ENCODE measurements around the gene ZSCAN12.
"Not testable (repeated sequence)": the region's sequence is repeated elsewhere in the genome, so short reads cannot be mapped to it uniquely, and the experiment has no call there.

Gene ZSCAN12

GRCh38 chr6:28399350-28400121, at the start of gene ZSCAN12:
Gene ZSCAN12, minus strand, starts transcription at chr6:28399747. Its CDS starts 1,342 bp downstream, at chr6:28398405.
- DNase-seq = peak; percentile 83 to 95

DNA sequence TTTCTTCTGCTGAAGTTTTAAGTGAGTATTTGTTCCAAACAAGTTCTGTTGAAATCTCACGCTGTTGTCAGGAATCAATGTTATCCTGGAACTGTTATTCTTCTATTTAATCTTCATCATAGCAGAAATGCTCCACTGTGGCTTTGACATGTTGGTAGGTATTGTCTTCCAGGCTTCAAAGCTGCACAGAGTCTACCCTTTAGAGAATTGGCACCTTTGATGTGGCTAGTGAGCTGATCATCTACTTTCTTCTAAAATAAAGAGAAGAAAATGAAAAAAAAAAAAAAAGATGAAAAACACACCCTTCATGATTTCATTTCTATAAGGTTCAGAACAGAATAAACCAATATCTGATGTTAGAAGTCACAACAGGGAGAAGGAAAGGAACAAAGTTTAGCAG, 49.5 kb upstream of the ZSCAN12 start:
- no peak for DNase-seq

- not testable (repeated sequence) for DNase-seq
Measured at GRCh38 chr6:28447512-28447906, 48.0 kb upstream of the ZSCAN12 start.

- DNase-seq = peak in 1 of 2 experiments; percentile 55
Measured at GRCh38 chr6:28446818-28447511, 47.4 kb upstream of the ZSCAN12 start.

GRCh38 chr6:28444759-28445158, 45.2 kb upstream of the ZSCAN12 start:
- DNase-seq = peak in 1 of 2 experiments; percentile 17

- DNase-seq = peak; percentile 84 to 90
Measured at GRCh38 chr6:28443112-28443773, 43.7 kb upstream of the ZSCAN12 start, which contains the start of gene ZSCAN23. Gene ZSCAN23, minus strand, starts transcription at chr6:28443491. Its CDS starts 7,225 bp downstream, at chr6:28436266.

DNA sequence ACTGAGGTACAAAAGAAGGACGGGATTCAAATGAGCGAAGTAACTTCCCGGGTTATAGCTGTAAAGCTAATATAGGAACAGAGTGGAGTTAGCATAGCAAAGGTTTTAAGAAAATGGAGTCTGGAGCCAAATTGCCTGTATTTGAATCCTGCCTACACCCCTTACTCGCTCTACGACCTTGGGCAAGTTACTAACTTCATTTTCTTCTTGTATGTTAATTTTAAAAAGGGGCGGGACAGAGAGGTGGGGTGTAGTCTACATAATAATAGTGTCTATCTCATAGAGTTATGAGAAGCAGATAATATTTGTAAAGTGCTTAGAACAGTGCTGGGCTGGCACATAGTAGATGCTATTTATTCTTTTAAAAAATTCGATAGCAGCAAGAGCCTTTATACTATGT, 43.0 kb upstream of the ZSCAN12 start:
- no peak for DNase-seq

GRCh38 chr6:28436404-28436803, 36.9 kb upstream of the ZSCAN12 start:
- DNase-seq = no peak

DNA sequence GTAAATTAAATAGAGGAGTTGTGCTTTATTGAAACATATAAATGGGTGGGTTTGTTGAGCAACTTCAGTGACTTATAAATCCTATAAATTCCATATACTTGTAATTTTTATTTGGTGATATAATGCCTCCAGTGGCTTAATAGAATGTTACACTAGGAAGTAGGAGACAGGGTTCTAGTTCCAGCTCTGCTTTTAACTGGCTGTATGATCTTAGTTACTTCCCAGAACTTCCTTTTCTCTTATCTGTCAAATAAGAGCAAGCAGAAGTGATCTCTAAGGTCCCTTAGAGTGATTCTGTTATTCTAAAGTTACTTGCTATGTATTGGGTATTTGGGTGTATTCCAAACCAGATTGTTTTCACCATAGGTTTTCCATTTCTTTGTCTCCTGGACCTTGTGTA, 33.6 kb upstream of the ZSCAN12 start:
- DNase-seq = no peak

DNA sequence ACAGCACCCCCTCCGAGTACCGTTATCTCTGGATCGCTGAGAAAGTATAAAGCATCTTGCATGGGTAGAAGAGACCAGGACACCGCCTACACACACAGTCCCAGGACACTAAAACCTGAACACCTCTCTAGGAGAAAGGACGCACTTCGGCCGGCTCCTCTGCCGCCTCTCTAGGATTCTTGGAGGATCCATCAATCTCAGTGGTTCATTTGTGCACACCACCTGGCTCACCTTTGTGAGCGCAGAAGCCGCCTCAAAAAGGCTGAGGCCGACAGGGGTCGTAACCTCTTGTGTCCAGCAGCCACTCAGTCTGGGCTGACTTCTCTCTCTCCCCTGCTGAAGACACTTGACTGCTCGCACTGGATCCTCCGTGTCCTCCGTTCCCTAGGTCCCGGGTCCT, 30.2 kb upstream of the ZSCAN12 start:
- DNase-seq = no peak

DNA sequence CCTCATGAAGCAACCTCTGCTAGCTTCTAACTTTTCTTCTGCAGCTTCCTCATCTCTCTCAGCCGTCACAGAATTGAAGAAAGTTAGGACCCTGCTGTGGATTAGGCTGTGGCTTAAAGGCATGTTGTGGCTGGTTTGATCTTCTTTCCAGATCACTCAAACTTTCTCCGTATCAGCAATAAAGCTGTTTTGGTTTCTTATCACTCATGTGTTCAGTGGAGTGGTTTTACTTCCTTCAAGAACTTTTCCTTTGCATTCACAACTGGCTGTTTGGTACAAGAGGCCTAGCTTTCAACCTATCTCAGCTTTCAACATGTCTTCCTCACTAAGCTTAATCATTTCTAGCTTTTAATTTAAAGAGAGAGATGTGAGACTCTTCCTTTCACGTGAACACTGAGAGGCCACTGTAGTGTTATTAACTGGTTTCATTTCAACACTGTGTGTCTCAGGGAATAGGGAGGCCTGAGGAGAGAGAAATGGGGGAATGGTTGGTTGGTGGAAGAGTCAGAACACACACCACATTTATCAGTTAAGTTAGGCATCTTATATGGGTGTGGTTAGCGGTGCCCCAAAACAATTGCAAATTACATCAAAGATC, 26.5 kb upstream of the ZSCAN12 start:
- no peak for DNase-seq

DNA sequence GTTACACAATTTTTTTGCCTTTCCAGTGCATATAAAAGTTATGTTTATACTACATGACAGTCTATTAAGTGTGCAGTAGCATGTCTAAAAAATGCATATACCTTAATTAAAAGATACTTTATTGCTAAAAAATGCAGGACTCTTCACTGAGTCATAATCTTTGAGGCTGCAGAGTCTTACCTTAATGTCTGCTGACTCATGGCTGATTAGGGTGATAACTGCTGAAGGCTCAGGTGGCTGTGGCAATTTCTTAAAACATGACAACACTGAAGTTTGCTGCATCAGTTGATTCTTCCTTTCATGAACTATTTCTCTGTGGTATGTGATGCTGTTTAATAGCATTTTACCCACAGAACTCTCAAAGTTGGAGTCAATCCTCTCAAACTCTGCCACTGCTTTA, 24.6 kb upstream of the ZSCAN12 start:
- DNase-seq = no peak

DNA sequence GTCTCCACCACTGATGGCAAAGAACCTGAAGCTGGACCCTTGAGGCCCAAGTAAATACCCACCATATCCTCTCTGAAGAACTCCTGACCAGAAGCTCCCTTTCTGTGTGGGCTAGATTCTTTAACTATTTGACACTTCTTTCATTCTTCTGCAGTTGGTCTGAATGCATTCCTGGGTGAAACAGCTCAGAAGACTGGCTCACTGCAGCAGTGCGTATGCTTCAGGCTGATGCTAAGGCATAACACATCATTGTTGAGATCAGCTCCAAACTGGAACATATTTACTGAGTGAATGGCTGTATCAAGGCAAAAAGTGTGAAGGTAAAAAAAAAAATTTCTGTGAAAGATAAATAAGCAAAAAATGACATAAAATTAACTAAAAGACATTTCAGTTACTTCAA, 24.0 kb upstream of the ZSCAN12 start:
- DNase-seq = no peak

- no peak for DNase-seq
Measured at GRCh38 chr6:28413681-28414080, 14.1 kb upstream of the ZSCAN12 start.

DNA sequence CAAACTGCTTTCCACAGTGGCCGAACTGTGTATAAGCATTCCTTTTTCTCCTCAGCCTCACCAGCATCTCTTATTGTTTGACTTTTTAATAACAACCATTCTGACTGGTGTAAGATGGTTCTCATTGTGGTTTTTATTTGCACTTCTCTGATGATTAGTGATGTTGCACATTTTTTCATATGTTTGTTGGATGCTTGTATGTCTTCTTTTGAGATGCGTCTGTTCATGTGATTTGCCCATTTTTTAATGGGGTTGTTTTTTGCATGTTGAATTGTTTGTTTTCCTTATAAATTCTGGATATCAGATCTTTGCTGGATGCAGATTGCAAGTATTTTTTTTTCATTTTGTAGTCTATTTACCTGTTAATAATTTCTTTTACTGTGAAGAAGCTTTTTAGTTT, 11.2 kb upstream of the ZSCAN12 start:
- no peak for DNase-seq

GRCh38 chr6:28408076-28408802, 8.7 kb upstream of the ZSCAN12 start:
- DNase-seq = no peak

DNA sequence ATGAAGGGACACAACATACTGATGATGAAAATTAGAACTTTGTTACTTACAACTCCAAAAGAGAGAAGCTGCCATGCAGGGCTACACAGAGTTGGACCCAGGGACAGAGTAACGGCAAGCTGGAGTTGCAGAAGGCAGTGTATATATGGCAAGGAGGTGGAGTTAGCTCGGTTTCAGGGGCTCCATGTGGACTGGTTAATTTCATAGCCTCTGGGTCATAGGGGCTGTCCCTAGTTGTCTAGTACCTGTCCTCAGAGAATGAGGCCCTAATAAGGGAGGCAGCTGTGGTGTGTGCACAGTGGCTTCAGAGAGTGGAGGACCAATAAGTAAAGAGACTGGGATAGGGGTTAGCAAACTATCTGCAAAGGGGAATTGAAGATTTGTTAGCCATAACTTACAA, 7.9 kb upstream of the ZSCAN12 start:
- DNase-seq = no peak

DNA sequence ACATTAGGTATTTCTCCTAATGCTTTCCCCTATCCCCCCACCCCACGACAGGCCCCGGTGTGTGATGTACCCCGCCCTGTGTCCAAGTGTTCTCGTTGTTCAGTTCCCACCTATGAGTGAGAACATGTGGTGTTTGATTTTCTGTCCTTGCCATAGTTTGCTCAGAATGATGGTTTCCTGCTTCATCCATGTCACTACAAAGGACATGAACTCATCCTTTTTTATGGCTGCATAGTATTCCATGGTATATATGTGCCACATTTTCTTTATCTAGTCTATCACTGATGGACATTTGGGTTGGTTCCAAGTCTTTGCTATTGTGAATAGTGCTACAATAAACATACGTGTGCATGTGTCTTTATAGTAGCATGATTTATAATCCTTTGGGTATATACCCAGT, 4.4 kb upstream of the ZSCAN12 start:
- not testable (repeated sequence) for DNase-seq

DNA sequence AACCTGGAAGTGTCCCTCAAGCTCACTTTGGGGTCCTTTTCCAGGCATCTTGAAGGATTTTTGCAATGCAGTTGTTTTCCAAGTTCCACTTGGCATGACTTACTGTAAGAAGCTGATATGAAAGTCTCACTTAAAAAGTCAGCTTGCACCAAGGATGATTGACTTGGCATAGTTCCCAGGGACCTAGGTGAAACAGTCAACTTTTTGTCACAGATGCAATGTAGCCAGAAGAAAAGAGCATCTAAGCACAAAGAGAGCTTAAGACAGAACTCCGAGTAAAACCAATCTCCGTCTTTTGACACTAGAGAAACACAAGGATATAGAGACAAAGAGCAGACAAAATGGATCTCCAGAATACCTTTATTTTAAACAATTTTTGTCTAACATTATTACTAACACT, 2.6 kb upstream of the ZSCAN12 start:
- no peak for DNase-seq

- no peak for DNase-seq
Measured at GRCh38 chr6:28401172-28401571, 1.6 kb upstream of the ZSCAN12 start.

- DNase-seq = no peak
Measured at GRCh38 chr6:28400122-28400451, 540 bp upstream of the ZSCAN12 start.

- no peak for DNase-seq
Measured at GRCh38 chr6:28395918-28396317, 3.6 kb downstream of the ZSCAN12 start.

Data from NCI-H524 (cell line).